T-helper 1 cell treated with Interleukin-12 subunit alpha and Interleukin-12 subunit beta and Interleukin-4 antibody, amounts not matched to agents 30 ng/mL and 1 ng/mL, for 36 hours (primary cell): ENCODE results near the gene GNAT2. TPM values are rescaled to one million over a fixed set of nuclear protein-coding genes. Genes with fewer than 3 reads are reported as not detected.

ENCODE experiments used
- intact Hi-C: fragments of 100-400 bp; cut with micrococcal nuclease; formaldehyde crosslinking; loops from one replicate; pipeline ENCODE4 v1.15.1; 2024
- total RNA-seq: library from RNA; stranded (reverse); gene quantifications from 2 replicates; pipeline ENCODE4 v1.2.3, GENCODE V29; 2022

Gene GNAT2
- total RNA-seq, 1 donor from 2014 or later: not detected

DNA sequence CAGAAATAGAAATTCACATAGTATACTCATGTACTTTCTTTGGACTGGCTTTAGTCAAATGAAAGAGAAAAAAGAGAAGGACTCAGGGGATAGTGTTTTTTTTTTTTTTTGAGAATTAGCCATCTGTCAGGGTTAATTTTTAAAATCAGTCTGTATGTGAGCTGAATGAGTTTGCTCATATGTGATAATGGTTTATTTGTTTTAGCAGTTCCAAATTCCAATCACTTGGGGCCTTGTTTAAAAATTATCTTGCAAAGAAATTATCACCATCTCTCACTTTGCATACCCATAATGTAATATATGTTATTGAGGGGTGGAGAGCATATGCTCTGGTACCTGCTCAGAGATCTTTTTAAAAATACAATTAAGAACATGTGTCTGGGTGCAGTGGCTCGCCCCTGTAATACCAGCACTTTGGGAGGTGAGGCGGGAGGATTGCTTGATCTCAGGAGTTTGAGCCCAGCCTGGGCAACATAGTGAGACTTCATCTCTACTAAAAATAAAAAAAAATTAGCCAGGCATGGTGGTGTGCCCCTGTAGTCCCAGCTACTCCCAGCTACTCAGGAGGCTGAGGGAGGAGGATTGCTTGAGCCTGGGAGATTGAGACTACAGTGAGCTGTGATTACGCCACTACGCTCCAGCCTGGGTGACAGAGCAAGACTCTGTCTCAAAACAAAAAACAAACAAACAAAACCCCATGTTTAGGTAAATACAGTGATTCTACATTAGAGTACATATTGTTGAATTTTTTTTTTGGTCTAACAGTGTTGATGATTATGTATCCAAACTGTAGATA is 51.3 kb downstream of the GNAT2 start:
- intact Hi-C loops: no loop called here

DNA sequence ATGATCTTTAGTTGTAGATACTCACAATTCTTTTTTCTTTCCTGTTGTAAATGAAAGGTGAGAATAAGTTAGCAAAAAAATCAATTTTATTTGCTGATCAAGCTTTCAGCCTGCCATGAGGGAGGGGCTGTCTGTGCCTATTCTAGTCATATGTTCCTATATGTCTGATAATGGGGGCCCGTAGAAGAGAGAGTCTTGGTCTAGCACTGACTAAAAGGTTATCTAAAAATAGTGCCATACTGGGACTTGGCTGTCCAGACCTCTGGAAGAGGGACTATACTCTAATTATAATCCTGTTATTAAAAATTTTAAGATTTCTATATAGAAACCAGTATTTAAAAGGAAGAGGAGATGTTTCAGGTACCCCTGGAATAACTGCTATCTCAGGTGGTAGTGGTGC is 52.4 kb downstream of the GNAT2 start:
- intact Hi-C loops: no loop called here

GRCh38 chr1:109565241-109565640 is 54.2 kb downstream of the GNAT2 start:
- intact Hi-C loops: no loop called here

- intact Hi-C loops: no loop called here
These were observed 55.1 kb downstream of the GNAT2 start for GRCh38 chr1:109564194-109564878.

DNA sequence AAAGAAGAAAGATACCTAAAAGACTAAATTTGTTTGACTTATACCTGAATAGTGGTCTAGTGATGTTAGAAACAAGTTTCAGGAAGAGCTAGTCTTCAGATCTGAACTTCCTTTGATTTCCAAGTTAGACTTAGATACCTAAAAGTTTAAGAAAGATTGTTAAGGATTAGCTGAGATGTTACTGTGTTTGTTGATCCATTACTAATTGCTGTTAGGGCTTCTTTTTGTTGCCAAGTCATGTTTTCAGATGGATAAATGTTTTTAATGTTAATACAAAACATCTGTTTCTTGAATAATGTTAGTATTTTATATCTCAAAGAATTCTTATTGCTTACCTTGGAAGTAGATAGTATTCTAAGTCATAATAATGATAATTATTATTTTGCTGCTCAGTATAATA is 59.4 kb downstream of the GNAT2 start:
- intact Hi-C loops: no loop called here

GRCh38 chr1:109557520-109557919 is 61.9 kb downstream of the GNAT2 start:
- intact Hi-C loops: no loop called here

DNA sequence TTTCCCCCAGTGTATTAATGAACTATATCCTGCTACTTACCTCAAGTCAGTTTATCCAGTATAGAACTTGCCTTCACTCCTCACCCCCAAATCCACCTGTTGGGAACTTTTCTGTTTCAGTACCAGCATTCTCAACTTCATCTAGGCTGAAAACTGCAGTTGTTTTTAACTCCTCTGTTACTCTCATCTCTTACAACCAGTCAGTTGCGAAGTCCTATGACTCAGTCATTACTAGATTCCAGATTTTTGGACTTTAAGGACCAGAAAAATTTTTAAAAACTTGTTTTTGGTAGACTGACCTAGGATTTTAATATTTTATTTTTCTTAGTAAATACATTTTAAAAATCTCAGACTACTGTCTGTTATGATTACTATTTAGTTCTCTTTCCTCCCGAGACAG is 62.9 kb downstream of the GNAT2 start:
- intact Hi-C loops: no loop called here

Other genes starting within 250 kb of the GNAT2 start
- 6.2 and 7.7 TPM in 2 replicates for gene SORT1, start 221.7 kb downstream of the GNAT2 start, total RNA-seq
- 211 and 216 TPM in 2 replicates for gene PSMA5, start 193.2 kb downstream of the GNAT2 start, total RNA-seq
- not detected in 2 replicates for gene SYPL2, start 153.1 kb downstream of the GNAT2 start, total RNA-seq
- gene ATXN7L2, start 135.7 kb downstream of the GNAT2 start, total RNA-seq: 11.3 and 13.0 TPM in 2 replicates
- gene CYB561D1, start 125.5 kb downstream of the GNAT2 start, total RNA-seq: 22.5 and 24.1 TPM in 2 replicates
- gene AMIGO1, start 109.9 kb downstream of the GNAT2 start, total RNA-seq: 1.1 and 1.2 TPM in 2 replicates
- 0.15 TPM in 1 of 2 replicates, not detected in the other for gene GPR61, start 79.7 kb downstream of the GNAT2 start, total RNA-seq
- gene GNAI3, start 71.0 kb downstream of the GNAT2 start, total RNA-seq: 10.0 TPM in 2 replicates
- gene AMPD2, start 221 bp upstream of the GNAT2 start, total RNA-seq: 88.5 and 93.2 TPM in 2 replicates
- 24.8 and 25.6 TPM in 2 replicates for gene GSTM4, start 36.5 kb upstream of the GNAT2 start, total RNA-seq
- 49.8 and 52.0 TPM in 2 replicates for gene GSTM2, start 48.4 kb upstream of the GNAT2 start, total RNA-seq
- gene GSTM1, start 68.2 kb upstream of the GNAT2 start, total RNA-seq: 67.8 and 72.8 TPM in 2 replicates
- not detected in 2 replicates for gene GSTM5, start 92.6 kb upstream of the GNAT2 start, total RNA-seq
- gene GSTM3, start 121.4 kb upstream of the GNAT2 start, total RNA-seq: 7.6 and 8.1 TPM in 2 replicates
- gene EPS8L3, start 144.3 kb upstream of the GNAT2 start, total RNA-seq: not detected in 2 replicates